Stimulated activated CD8-positive, alpha-beta memory T cell treated with anti-CD3 and anti-CD28 coated beads, Interleukin-4, amount 100 ng/mL, for 1 hour (primary cell): ENCODE measurements around the gene CHST1.

Experiments
- DNase-seq, 2 donors: peaks; one replicate each; pipeline ENCODE4 v3.0.0-alpha.2; 2020; ENCODE audit warnings: low read depth in 2 of 2, low spot score in 1 of 2

CHST1 gene

DNA sequence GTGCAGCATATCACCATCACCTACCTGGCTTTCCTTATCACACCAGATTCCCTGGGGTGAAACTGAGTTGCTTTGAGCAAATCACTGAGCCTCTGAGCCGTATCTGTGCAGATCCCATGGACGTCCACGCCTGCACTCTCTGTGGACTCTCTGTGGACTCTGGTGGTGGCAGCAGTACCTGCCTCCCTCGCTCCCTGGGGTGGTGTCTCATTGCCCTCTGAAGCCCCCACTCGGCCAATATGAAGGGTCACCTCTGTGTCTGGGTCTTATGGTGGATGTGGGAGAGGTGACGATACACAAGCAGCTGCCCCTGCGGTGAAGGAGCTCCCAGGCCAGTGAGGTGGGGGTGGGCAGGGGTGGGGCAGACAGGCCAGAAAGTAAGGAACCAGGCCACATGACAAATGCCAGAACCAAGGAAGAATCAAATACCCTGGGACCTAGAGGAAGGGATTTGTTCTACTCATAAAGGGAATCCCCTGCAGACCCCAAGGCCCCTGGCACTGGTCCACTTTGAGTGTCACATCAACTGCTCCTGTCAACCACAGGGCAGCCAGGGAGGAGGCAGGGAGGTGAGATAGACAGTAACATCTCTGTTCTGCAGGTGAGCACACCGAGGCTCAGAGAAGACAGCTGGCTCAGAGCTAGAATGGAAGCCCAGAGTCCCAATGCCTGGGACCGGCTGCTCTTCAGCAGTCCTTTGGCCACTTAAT lies 9.2 kb upstream of the CHST1 start:
- no peak for DNase-seq

DNA sequence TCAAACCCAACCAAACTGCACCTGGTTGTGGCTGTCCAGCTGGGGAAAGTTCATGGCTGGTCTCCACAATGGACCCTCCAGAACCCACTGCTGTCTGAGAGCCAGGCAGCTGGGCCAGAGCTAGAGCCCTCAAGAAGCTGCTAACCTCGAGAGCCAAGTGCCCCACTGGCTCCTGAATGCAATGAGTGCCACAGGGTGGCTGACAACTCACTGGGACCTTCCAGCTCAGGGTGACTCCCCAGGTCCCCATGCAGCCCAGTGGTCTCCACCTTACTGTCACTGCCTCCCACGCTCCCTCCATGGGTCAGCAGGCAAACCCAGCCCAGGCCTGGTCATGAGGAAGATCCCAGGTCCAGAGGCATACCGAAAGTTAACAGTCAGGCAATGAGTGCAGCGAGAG lies 8.0 kb upstream of the CHST1 start:
- no peak for DNase-seq

DNA sequence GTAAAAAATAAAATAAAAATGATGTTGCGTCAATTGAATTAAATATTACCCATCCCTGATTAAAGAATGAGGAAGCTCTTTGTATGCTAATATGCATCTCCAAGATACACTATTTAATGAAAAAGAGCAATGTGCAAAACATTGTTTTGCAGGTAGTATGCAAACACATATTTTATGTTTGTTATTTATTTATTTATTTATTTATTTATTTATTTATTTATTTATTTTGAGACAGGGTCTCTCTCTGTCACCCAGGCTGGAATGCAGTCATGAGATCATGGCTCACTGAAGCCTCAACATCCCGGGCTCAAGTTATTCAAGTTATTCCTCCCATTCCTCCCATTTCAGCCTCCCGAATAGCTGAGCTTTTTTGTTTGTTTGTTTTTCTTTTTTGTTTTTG lies 7.2 kb upstream of the CHST1 start:
- DNase-seq, result no peak

- no peak for DNase-seq
These were observed 6.1 kb upstream of the CHST1 start for GRCh38 chr11:45671246-45672171.

- DNase-seq, result no peak
These were observed 5.1 kb upstream of the CHST1 start for GRCh38 chr11:45670386-45671135.

DNA sequence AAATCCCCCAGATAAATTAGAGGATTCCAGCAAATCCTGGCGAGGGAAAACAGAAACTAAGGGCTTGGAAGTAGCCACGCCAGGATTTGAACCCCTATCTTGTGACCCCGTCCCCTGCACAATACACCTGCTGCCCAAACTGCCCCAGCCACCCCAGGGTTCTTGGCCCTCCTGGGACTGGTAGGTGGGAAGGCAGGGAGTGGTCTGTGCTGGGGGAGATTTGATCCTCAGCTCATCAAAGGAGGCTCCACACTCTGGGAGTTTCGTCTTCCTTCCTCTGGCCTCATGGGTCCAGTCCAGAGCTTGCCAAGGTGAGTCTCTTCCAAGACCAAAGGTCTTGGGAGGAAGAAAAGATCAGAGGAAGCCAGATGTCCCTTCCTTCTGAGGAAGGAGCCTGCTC lies 4.5 kb upstream of the CHST1 start:
- no peak for DNase-seq

- no peak for DNase-seq
These were observed 3.7 kb upstream of the CHST1 start for GRCh38 chr11:45669146-45669545.

- no peak for DNase-seq
These were observed 2.7 kb upstream of the CHST1 start for GRCh38 chr11:45667929-45668680.

GRCh38 chr11:45666648-45667642 lies 1.5 kb upstream of the CHST1 start:
- no peak for DNase-seq

GRCh38 chr11:45665933-45666647 lies 668 bp upstream of the CHST1 start:
- DNase-seq, result no peak

DNA sequence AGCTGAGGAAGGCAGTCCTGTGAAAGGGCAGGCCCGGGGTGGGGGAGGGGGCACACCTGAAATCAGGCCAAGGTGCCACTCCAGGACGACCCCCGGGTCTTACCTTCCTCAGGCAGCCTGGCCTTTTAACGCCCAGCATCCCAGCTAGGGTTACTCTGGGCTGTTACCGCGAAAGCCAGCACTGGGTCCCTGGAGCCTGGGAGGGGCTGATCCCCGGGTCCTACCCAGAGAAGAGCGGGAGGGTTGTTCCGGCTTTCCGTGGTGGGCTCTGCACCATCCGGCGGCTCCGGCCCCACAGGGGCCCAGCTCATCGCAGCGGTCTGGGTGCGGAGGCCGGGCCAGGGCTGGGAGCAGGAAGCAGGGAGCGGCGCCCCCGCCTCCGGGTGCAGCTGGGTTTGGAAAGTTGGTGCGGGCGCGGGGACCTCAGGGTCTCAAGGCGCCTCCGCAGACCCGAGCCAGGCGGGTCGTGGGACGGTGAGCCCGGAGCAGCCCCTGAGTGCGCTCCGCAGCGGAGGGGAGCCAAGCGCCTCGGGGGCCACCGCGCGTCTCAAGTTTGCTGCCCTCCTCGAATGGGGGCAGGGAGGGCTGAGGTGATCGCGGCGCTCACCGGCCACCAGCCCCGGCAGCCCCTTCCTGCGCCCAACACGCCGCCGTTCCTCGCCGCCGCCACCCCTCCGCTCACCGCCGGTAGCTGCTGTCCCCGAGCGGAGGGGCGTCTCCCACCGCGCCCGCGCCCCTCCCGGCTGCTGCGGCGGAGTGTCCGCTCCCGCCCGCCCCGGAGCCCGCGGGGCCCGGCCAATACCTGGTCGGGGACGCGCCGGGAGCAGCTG lies 831 bp downstream of the CHST1 start:
- DNase-seq, result no peak

DNA sequence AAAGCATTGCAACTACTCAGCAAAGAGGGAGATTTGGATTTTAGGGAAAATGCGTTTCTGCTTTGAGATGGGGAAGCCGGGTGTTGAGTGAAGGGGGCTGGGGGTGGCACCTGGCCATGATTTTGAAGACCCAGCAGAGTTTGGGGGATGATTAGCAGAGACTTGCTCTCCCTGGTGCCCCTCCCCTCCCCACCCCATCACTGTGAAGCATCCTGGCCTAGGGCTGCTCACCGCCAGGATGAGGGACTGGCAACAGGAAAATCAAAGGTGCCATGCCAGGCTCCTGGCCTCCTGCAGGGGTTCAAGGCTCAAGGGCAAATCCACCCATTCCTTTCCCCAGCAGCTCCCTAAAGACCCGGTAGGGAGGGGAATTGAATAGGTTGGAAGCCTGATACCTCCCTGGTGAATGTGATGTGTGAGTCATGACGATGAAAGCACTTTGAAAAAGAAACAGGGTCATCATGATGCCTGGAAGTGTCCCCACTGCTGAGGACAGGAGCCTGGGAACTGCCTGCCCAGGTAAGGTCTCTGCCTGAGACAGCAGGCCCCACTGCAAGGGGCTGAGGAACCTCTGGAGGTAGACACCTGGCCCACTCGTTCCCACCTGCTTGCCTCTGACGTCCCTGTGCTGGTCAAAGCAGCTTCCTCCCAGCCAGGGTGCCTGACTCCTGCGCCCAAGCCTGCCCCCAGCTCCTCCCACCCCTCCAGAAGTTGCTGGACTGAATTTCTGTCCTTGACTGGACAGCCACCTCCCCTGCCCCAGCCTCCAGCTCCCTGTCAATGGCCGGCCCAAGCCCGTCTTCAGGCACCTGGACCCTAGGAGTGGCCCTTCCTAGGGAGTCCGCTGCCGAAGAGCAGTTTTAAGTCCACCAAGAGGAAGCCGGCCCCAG lies 1.7 kb downstream of the CHST1 start:
- DNase-seq, result no peak

DNA sequence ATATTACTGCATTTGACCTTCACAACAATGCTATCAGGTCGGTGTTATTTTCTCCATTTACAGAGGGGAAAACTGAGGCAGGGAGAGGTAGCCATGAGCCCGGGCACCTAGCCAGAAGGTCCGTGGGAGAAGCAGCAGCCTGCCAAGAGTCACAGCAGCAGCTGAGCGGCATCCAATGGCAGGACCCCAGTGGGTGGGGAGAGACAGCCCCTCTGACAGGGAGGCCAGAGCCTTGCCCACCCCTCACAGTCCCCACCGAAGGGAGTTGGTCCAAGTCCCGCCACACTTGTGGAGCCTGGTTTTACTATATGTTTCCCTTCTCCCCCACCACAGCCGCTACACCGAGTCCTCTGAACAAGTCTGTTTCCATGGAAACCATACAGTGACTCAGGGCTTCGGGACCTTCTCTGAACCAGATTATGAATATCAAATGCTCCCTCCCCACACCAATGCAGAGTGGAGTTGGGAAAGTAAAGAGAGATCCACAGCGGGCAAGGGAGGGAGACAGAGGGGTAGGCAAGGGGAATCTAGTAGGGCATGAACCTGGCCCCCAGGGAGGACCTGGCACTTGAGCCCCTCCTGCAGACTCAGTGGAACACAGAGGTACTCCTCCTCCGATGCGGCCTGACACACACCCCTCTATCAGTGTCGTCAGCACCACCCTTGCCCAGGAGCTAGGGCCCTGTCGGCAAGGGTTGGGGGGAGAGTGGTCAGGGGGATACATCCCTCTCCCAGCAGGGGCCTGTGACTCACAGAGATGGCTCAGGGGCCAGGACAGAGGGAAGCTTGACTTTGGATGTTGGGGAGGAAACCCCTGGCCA lies 2.5 kb downstream of the CHST1 start:
- DNase-seq, result no peak

- DNase-seq, result no peak
These were observed 3.2 kb downstream of the CHST1 start for GRCh38 chr11:45662096-45662664.

DNA sequence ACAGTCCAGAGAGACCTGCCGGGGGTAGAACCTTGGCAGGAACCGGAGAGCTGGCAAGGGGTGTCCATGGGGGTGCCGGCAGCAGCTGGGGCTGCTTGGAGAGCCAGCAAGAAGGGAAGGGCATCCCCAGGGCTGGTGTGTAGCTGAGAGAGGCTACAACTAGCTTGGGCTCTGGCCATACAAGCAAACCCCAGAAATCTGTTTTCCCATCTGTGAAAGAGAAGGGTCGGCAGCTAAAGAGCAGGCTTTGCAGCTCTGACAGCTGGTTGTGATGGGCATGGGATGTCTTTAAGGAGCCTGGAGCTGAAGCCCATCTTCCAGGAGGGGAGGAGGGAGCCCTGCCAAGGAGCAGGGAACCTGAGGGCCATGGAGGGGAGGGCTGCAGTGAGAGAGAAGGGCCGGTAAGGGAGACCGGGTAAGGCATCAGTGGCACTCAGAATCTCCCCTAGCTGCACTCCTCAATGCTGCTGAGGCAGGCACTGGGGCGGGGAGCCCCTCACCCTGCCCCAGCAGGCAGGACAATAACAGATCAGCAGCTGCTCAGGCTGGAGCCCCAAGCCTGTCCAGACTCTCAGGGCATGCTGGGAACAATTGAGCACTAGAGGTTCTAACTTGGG lies 3.9 kb downstream of the CHST1 start:
- DNase-seq, result no peak
